Measurements from ENCODE around the gene GRM7.

GRM7 gene

DNA sequence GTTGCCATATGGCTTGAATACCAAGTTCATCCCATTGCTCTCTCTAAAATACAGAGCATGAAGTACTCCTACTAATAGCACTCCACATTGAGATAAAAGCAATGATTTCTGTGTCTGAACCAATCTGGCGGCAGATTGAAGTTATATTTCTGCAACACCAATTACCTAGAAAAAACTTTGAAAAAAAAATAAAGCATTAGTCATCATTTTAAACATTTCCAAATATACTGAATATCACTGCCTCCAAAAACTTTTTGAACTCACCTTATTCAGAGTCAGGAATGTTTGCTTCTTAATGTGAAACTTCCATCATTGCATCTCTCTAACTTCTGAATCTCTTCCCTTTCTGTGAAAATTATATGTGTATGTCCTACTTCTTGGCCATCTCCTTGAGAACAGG is 540.5 kb downstream of the GRM7 start:
- TF ChIP-seq, protein P1, sequence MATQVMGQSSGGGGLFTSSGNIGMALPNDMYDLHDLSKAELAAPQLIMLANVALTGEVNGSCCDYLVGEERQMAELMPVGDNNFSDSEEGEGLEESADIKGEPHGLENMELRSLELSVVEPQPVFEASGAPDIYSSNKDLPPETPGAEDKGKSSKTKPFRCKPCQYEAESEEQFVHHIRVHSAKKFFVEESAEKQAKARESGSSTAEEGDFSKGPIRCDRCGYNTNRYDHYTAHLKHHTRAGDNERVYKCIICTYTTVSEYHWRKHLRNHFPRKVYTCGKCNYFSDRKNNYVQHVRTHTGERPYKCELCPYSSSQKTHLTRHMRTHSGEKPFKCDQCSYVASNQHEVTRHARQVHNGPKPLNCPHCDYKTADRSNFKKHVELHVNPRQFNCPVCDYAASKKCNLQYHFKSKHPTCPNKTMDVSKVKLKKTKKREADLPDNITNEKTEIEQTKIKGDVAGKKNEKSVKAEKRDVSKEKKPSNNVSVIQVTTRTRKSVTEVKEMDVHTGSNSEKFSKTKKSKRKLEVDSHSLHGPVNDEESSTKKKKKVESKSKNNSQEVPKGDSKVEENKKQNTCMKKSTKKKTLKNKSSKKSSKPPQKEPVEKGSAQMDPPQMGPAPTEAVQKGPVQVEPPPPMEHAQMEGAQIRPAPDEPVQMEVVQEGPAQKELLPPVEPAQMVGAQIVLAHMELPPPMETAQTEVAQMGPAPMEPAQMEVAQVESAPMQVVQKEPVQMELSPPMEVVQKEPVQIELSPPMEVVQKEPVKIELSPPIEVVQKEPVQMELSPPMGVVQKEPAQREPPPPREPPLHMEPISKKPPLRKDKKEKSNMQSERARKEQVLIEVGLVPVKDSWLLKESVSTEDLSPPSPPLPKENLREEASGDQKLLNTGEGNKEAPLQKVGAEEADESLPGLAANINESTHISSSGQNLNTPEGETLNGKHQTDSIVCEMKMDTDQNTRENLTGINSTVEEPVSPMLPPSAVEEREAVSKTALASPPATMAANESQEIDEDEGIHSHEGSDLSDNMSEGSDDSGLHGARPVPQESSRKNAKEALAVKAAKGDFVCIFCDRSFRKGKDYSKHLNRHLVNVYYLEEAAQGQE (IDR thresholded peaks at IDR 0.05; ENCODE audit: insufficient read depth in 1 of 2, low read depth in 2 of 2, low read length in 2 of 2) = no peak
- no peak for TF ChIP-seq TAF1 (IDR thresholded peaks at IDR 0.05; ENCODE audit: borderline replicate concordance, insufficient read depth, low read length)
- no peak for TF ChIP-seq POLR2AphosphoS5 (IDR thresholded peaks at IDR 0.05; ENCODE audit: low read depth, low read length)
- TF ChIP-seq FOXP2 (optimal IDR thresholded peaks at IDR 0.05; ENCODE audit: borderline replicate concordance, extremely low read depth, extremely low read length, insufficient read depth) = no peak
- TF ChIP-seq SIN3A (IDR thresholded peaks at IDR 0.05; ENCODE audit: borderline replicate concordance, insufficient read depth, low read length) = no peak

DNA sequence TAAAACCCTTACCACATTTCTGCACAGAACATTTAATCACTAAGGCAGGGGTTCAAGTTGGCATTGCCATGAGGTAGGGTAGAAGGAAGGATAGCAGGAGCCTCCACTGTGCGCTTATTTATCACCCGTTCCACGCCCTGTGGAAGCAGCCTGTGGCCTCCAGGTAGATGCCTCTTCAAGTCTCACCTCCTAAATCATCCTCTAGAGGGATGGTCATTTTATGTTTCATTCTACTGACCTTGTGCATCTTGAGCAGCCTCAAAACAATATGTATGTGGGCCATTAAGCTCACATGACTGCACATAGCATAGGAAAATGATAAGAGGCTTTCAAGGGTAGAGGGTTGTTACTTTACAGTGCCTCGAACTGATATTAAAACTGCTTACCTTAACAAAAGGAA is 546.2 kb downstream of the GRM7 start:
- TF ChIP-seq, protein P1 (IDR thresholded peaks at IDR 0.05; ENCODE audit: insufficient read depth in 1 of 2, low read depth in 2 of 2, low read length in 2 of 2) = no peak
- no peak for TF ChIP-seq FOXP2 (optimal IDR thresholded peaks at IDR 0.05; ENCODE audit: borderline replicate concordance, extremely low read depth, extremely low read length, insufficient read depth)
- no peak for TF ChIP-seq SIN3A (IDR thresholded peaks at IDR 0.05; ENCODE audit: borderline replicate concordance, insufficient read depth, low read length)
- TF ChIP-seq TAF1 (IDR thresholded peaks at IDR 0.05; ENCODE audit: borderline replicate concordance, insufficient read depth, low read length) = no peak
- TF ChIP-seq POLR2AphosphoS5 (IDR thresholded peaks at IDR 0.05; ENCODE audit: low read depth, low read length) = no peak

DNA sequence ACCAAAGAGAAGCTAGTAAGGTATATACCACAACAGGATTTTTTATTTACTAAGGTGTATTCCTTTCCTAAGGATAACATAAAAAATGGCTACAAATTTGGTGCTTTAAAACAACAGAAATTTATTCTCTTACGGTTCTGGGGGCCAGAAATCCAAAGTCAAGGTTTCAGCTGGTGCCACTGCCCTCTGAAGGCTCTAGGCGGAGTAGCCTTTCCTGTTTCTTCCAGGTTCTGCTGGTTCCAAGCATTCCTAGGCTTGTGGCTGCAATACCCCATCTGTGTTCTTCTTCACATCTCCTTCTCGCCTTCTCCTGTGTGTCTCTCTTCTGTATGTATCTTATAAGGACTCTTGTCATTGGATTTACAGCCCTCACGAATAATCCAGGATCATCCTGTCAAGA is 549.9 kb downstream of the GRM7 start:
- TF ChIP-seq TAF1 (IDR thresholded peaks at IDR 0.05; ENCODE audit: borderline replicate concordance, insufficient read depth, low read length) = no peak
- TF ChIP-seq, protein P1 (IDR thresholded peaks at IDR 0.05; ENCODE audit: insufficient read depth in 1 of 2, low read depth in 2 of 2, low read length in 2 of 2) = no peak
- no peak for TF ChIP-seq FOXP2 (optimal IDR thresholded peaks at IDR 0.05; ENCODE audit: borderline replicate concordance, extremely low read depth, extremely low read length, insufficient read depth)
- no peak for TF ChIP-seq POLR2AphosphoS5 (IDR thresholded peaks at IDR 0.05; ENCODE audit: low read depth, low read length)
- TF ChIP-seq SIN3A (IDR thresholded peaks at IDR 0.05; ENCODE audit: borderline replicate concordance, insufficient read depth, low read length) = no peak

DNA sequence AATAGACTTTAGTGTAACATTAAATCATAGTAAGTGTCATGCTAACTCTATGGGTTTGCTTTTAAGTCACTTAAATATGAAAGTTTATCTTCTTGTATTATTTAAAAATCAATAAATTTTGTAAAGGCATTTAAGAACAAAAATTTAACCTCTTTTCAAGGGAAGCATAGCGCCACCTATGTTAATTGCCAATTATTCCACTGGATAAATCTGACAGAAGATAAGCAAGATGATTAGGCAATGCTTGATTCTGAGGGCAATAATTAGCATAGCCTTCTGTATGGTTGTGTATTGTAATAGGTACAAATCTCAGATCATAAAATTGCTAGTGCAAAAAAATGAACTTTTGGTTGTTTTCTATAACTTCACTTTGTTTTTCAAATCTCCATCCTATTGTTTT is 560.1 kb downstream of the GRM7 start:
- TF ChIP-seq FOXP2 (optimal IDR thresholded peaks at IDR 0.05; ENCODE audit: borderline replicate concordance, extremely low read depth, extremely low read length, insufficient read depth) (no peak), TAF1 (IDR thresholded peaks at IDR 0.05; ENCODE audit: borderline replicate concordance, insufficient read depth, low read length) (no peak), POLR2AphosphoS5 (IDR thresholded peaks at IDR 0.05; ENCODE audit: low read depth, low read length) (no peak), SIN3A (IDR thresholded peaks at IDR 0.05; ENCODE audit: borderline replicate concordance, insufficient read depth, low read length) (no peak)
- TF ChIP-seq, protein P1 (IDR thresholded peaks at IDR 0.05; ENCODE audit: insufficient read depth in 1 of 2, low read depth in 2 of 2, low read length in 2 of 2) = no peak

DNA sequence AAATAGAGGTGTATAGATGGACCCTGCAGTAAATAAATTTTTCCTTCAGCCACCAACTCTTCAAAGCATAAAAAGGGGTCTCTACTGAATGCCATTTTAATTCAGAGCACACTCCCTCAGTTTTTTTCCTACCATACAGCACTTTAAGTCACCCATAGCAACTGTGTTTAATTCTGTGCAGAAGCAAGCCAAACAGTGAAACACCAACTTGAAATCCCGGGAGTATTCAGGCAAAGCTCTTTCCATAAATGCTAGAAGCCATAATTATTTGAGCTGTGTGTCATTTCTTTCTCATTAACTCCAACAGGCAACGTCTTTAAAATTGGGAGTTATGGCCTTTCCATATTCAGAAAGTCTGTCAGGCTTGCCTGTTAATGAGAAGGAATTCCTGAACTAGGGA is 562.1 kb downstream of the GRM7 start:
- TF ChIP-seq, protein P1 (IDR thresholded peaks at IDR 0.05; ENCODE audit: insufficient read depth in 1 of 2, low read depth in 2 of 2, low read length in 2 of 2) = no peak
- TF ChIP-seq FOXP2 (optimal IDR thresholded peaks at IDR 0.05; ENCODE audit: borderline replicate concordance, extremely low read depth, extremely low read length, insufficient read depth) = no peak
- TF ChIP-seq TAF1 (IDR thresholded peaks at IDR 0.05; ENCODE audit: borderline replicate concordance, insufficient read depth, low read length) = no peak
- TF ChIP-seq SIN3A (IDR thresholded peaks at IDR 0.05; ENCODE audit: borderline replicate concordance, insufficient read depth, low read length) = no peak
- no peak for TF ChIP-seq POLR2AphosphoS5 (IDR thresholded peaks at IDR 0.05; ENCODE audit: low read depth, low read length)

All from PFSK-1 (cell line).